Kidney epithelial cell (primary cell): ENCODE data around the gene ANKRD9. TPM values are rescaled to one million over a fixed set of nuclear protein-coding genes. Genes with fewer than 3 reads are reported as not detected.

ENCODE experiments used
- DNase-seq: peaks from one replicate; pipeline ENCODE4 v3.0.0-alpha.2; 2010; ENCODE audit warnings: low read depth
- H3K27me3 ChIP-seq: 2 replicates; pipeline ENCODE4 v1.6.0; 2011; ENCODE audit warnings: low read length; ENCODE audit not compliant: control insufficient read depth, insufficient read depth
- H3K36me3 ChIP-seq: 2 replicates; pipeline ENCODE4 v1.5.1; 2011; ENCODE audit warnings: low read length; ENCODE audit not compliant: control insufficient read depth, insufficient read depth
- H3K4me3 ChIP-seq: 2 replicates; pipeline ENCODE4 v1.5.1; 2011; ENCODE audit warnings: low read depth, mild to moderate bottlenecking, control low read depth, low read length
- CTCF ChIP-seq: IDR thresholded peaks from 2 replicates; pipeline ENCODE4 v1.5.1; 2011; ENCODE audit warnings: mild to moderate bottlenecking, moderate library complexity, low read length, control low read depth, inconsistent platforms; ENCODE audit not compliant: insufficient read depth, poor library complexity, severe bottlenecking
- total RNA-seq: library from RNA; depleted of rRNA; stranded (reverse); fragments of >200 nt; gene quantifications from 2 replicates; pipeline ENCODE4 v1.2.3, GENCODE V29; 2015

Gene ANKRD9
- total RNA-seq, 1 donor from 2014 or later, result 35.6 TPM

- no peaks in the 10 kb centered on the region for H3K27me3 ChIP-seq
- no peak overlapping the region for H3K4me3 ChIP-seq
- TF ChIP-seq CTCF, result no peak
- DNase-seq, result no peak
- no peaks in the 10 kb centered on the region for H3K36me3 ChIP-seq
These were observed 9.4 kb downstream of the ANKRD9 start for GRCh38 chr14:102500158-102500662.

- no peak for DNase-seq
- no peak overlapping the region for H3K4me3 ChIP-seq
- no peak for TF ChIP-seq CTCF
- no peaks in the 10 kb centered on the region for H3K36me3 ChIP-seq
- H3K27me3 ChIP-seq, result no peaks in the 10 kb centered on the region
These were observed 10.0 kb downstream of the ANKRD9 start for GRCh38 chr14:102499401-102500157.

GRCh38 chr14:102498678-102499265 is 10.8 kb downstream of the ANKRD9 start:
- no peaks in the 10 kb centered on the region for H3K27me3 ChIP-seq
- DNase-seq, result no peak
- no peak for TF ChIP-seq CTCF
- H3K4me3 ChIP-seq, result no peak overlapping the region
- no peaks in the 10 kb centered on the region for H3K36me3 ChIP-seq

GRCh38 chr14:102497998-102498677 is 11.4 kb downstream of the ANKRD9 start:
- DNase-seq, result no peak
- Histone ChIP-seq H3K27me3 (no peaks in the 10 kb centered on the region), H3K36me3 (no peaks in the 10 kb centered on the region), H3K4me3 (no peak overlapping the region)
- TF ChIP-seq CTCF, result peak; percentile 21

GRCh38 chr14:102496958-102497744 is 12.4 kb downstream of the ANKRD9 start:
- Histone ChIP-seq H3K27me3 (no peaks in the 10 kb centered on the region), H3K4me3 (no peak overlapping the region), H3K36me3 (no peaks in the 10 kb centered on the region)
- TF ChIP-seq CTCF, result no peak
- no peak for DNase-seq
